Small intestine (tissue), 7 donors: ENCODE data around the gene UBTF. TPM values are rescaled to one million over a fixed set of nuclear protein-coding genes. Genes with fewer than 3 reads are reported as not detected.

Source experiments
- DNase-seq, 2 donors: peaks; one replicate each; pipeline versions ENCODE4 v3.0.0 to v3.0.0-alpha.2; 2013
- FAIRE-seq: peaks from 2 replicates; lab custom pipeline; 2012; peaks lifted over from hg19 to GRCh38; lab: Jason Lieb, UNC
- H3K27ac ChIP-seq, 3 donors: one replicate each; pipeline ENCODE4 v1.5.1; 2013; ENCODE audit warnings: low read length in 2 of 3, mild to moderate bottlenecking in 2 of 3, control low read depth in 1 of 3, inconsistent platforms in 1 of 3, low read depth in 1 of 3, moderate library complexity in 1 of 3
- H3K27me3 ChIP-seq, 3 donors: one replicate each; pipeline ENCODE4 v1.6.1; 2013; ENCODE audit warnings: low read length in 3 of 3, inconsistent platforms in 1 of 3; ENCODE audit not compliant: control insufficient read depth in 3 of 3, insufficient read depth in 3 of 3
- H3K36me3 ChIP-seq, 3 donors: one replicate each; pipeline ENCODE4 v1.6.1; 2013; ENCODE audit warnings: low read length in 3 of 3, inconsistent platforms in 1 of 3, low read depth in 1 of 3, mild to moderate bottlenecking in 1 of 3, moderate library complexity in 1 of 3; ENCODE audit not compliant: control insufficient read depth in 3 of 3, insufficient read depth in 2 of 3
- H3K4me1 ChIP-seq, 3 donors: one replicate each; pipeline ENCODE4 v1.6.1; 2013; ENCODE audit warnings: low read length in 2 of 3, inconsistent platforms in 1 of 3, low read depth in 1 of 3, mild to moderate bottlenecking in 1 of 3, moderate library complexity in 1 of 3; ENCODE audit not compliant: control insufficient read depth in 3 of 3, insufficient read depth in 2 of 3
- H3K4me3 ChIP-seq, 3 donors: one replicate each; pipeline ENCODE4 v1.5.1; 2013; ENCODE audit warnings: low read length in 3 of 3, control low read depth in 1 of 3, inconsistent platforms in 1 of 3, low read depth in 1 of 3, mild to moderate bottlenecking in 1 of 3, moderate library complexity in 1 of 3
- H3K9me3 ChIP-seq, 2 donors: one replicate each; pipeline ENCODE4 v1.6.1; 2013; ENCODE audit warnings: low read depth in 1 of 2, low read length in 1 of 2; ENCODE audit not compliant: control insufficient read depth in 2 of 2, insufficient read depth in 1 of 2
- WGBS, 3 donors: extraction: QIAGEN DNeasy Blood & Tissue Kit; methylation state at CpG; one replicate each; pipeline ENCODE4 v1.1.7; 2013; 5-methylcytosine and 5-hydroxymethylcytosine counted together
- polyA plus RNA-seq, 4 donors: library from polyadenylated mRNA; stranded (reverse) in 3 of 4; unstranded in 1 of 4; fragments of 200-250 nt in 3 of 4; fragments of 120-200 nt in 1 of 4; gene quantifications; one replicate each; pipeline versions ENCODE4 v1.2.1 to v1.2.3, GENCODE V29; 2013
- donor health status: healthy with polysubstance abuse.
- donor health status: control.
- donor health status: control.
- donor health status: Bipolar disorder and iron deficiency.
- donor health status: healthy.

UBTF gene
- polyA plus RNA-seq, 4 donors, result 32.7 to 61.8 (median 38.2) TPM

DNA sequence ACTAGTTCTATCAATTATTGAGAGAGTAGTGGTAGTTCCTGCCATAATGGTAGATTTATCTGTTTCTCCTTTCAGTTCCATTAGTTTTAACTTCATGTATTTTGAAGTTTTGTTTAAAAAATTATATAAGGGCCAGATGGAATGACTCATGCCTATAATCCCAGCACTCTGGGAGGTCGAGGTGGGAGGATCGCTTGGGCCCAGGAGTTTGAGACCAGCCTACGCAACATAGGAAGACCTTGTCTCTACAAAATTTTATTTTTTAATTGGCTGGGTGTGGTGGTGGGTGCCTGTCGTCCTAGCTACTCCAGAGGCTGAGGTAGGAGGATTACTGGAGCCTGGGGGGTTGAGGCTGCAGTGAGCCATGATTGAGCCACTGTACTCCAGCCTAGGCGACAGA, 14.1 kb upstream of the UBTF start:
- Histone ChIP-seq H3K4me3 (no peak overlapping the region), H3K27ac (no peak overlapping the region), H3K4me1 (no peaks in the 10 kb centered on the region), H3K36me3 (no peaks in the 10 kb centered on the region), H3K9me3 (no peaks in the 10 kb centered on the region), H3K27me3 (no peaks in the 10 kb centered on the region)
- no peak for DNase-seq
- FAIRE-seq, result no peak
- WGBS, 3 donors, result 77 to 79% (median 79%) methylated on average over 5 of the region's 5 CpGs

DNA sequence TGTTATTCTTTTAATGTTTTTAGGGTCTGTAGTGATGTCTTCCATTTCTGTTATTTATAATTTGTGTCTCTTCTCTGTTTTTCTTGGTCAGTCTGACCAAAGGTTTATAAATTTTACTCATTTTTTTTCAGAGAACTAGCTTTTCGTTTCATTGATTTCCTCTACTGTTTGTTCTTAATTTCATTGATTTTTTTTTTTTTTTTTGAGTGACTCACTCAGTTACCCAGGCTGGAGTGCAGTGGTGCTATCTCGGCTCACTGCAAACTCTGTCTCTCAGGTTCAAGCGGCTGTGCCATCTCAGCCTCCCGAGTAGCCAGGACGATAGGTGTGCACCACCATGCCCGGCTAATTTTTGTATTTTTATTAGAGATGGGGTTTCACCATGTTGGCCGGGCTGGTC, 12.6 kb upstream of the UBTF start:
- no peak overlapping the region for H3K4me3 ChIP-seq
- H3K9me3 ChIP-seq, result no peaks in the 10 kb centered on the region
- WGBS, 3 donors, result 79 to 83% (median 80%) methylated on average over 7 of the region's 7 CpGs
- H3K36me3 ChIP-seq, result no peaks in the 10 kb centered on the region
- H3K27me3 ChIP-seq, result no peaks in the 10 kb centered on the region
- no peak overlapping the region for H3K27ac ChIP-seq
- no peak for DNase-seq
- no peak for FAIRE-seq
- no peaks in the 10 kb centered on the region for H3K4me1 ChIP-seq

DNA sequence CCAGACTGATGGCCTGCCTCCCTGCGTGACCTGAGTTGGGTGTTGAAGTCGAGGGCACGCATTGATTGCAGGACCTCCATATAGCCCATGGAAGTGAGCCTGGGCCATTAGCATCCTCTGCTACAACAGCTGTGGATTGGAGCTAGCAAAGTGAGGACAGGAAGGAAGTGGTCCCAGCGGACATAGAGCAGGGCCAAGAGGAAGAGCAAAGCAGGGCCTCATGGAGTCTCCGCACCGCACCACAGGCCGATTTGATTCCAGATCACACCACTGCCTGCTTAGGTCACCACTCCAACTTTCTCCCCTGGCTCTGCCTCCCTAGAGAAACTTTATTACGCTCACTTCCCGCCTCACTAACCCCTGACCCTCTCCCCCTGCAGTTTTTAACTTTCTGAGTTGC, 10.7 kb upstream of the UBTF start:
- Histone ChIP-seq H3K4me1 (no peaks in the 10 kb centered on the region), H3K27me3 (no peaks in the 10 kb centered on the region), H3K36me3 (no peaks in the 10 kb centered on the region), H3K9me3 (no peaks in the 10 kb centered on the region), H3K4me3 (no peak overlapping the region), H3K27ac (no peak overlapping the region)
- DNase-seq (no peak), FAIRE-seq (no peak)
- WGBS, 3 donors, result 81 to 94% (median 85%) methylated on average over 9 of the region's 9 CpGs

DNA sequence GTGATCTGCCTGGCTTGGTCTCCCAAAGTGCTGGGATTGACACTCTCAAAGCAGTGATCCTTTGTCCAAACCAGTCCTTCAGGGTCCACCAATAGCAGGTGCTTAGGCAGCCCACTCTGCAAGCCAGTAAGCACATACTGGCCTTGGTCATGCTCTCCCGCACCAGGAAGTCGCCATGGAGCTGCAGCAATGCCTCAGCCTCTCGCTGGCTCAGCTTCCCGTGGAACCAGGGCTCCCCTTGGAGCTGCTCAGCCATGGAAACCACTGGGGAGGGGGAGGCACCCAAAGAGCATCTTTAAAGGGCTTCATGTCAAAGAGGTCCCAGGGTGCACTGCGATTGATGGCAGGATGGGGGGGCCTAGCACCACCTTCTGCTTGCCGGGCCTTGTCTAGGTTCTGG, 9.6 kb upstream of the UBTF start:
- Histone ChIP-seq H3K4me3 (no peak overlapping the region), H3K4me1 (no peaks in the 10 kb centered on the region), H3K36me3 (no peaks in the 10 kb centered on the region), H3K9me3 (no peaks in the 10 kb centered on the region), H3K27me3 (no peaks in the 10 kb centered on the region), H3K27ac (no peak overlapping the region)
- FAIRE-seq (no peak), DNase-seq (no peak)
- 90 to 95% (median 91%) methylated on average over 6 of the region's 6 CpGs for WGBS, 3 donors

DNA sequence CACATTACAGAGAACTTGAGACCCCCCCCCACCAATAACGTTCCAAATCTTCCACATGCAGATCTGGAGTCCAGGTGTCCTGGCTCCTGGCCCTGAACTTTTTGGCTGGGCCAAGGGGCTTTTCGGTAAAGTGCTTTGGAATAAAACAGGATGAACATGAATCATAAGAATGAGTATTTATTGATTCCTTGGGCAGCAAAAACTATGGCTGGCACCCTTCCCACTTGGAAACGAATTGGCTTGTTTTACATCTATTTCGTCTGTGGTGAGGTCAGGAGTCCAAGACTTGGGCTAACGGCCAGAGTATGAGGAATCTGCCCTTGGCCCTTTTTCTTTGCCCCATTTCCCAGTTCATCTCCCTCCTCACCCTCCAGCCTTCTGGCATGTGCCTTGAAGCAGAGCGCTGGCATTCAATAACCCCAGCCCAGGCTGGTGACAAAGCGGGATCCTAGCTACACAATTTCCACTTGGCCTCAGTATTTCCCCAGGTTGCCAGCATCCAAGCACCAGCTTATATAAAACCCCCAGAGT, 4.1 kb upstream of the UBTF start:
- peaks cover 3 to 18% (median 3%) of the 10 kb centered on the region in 3 donors for H3K4me1 ChIP-seq
- DNase-seq (peak in 1 of 2 donors; percentile 44), FAIRE-seq (no peak)
- H3K36me3 ChIP-seq, result no peaks in the 10 kb centered on the region
- no peak overlapping the region for H3K4me3 ChIP-seq
- no peaks in the 10 kb centered on the region for H3K27me3 ChIP-seq
- WGBS, 3 donors, result 9 to 32% (median 29%) methylated on average over 7 of the region's 7 CpGs
- no peaks in the 10 kb centered on the region for H3K9me3 ChIP-seq
- H3K27ac ChIP-seq, result peak overlapping the region in 1 of 3 donors; percentile 17

DNA sequence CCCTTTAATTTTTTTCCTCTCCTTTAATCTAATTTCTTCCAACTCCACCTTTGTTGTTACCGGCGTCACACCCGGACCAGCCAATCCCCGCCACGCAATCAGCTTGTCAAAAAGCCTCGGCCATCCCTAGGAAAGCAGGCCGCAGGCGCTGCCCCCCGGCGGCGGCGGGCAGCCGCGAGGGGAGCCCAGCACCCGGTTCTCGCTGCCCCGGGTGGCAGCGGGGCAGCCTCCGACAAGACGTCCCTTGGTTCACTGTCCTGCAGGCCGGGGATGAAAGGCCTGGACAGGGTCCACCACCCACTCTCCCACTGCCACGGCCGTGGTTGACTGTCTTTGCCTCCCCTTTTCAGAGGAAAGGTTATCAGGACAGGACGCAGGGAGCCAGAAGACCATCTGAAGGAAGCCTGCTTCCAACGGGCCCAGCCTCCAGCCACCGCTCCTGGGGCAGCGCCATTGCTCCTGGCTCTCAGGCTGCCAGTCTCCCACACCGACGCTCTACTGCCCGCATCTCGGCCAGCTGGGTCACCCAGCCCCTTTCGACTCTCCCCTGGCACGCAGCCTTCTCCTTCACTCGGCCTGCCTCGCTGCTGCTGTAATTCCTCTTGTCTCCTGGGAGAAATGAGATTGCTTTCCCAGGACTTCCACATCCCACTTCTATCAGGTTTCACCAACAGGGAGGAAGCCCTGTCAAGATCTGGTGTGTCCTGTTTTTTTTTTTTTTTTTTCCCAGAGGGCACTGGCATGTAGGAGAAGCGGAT, 2.8 kb upstream of the UBTF start:
- no peaks in the 10 kb centered on the region for H3K9me3 ChIP-seq
- FAIRE-seq (no peak), DNase-seq (peak; percentile 66 to 74)
- H3K4me3 ChIP-seq, result peak overlapping the region; percentile 86 to 95 (median 88)
- peaks cover 0 to 9% (median 0%) of the 10 kb centered on the region in 3 donors for H3K36me3 ChIP-seq
- WGBS, 3 donors, result 3 to 6% (median 5%) methylated on average over 35 to 36 of the region's 36 CpGs
- peak overlapping the region; percentile 87 to 98 (median 93) for H3K27ac ChIP-seq
- H3K27me3 ChIP-seq, result no peaks in the 10 kb centered on the region
- peaks cover 7 to 27% (median 10%) of the 10 kb centered on the region in 3 donors for H3K4me1 ChIP-seq

DNA sequence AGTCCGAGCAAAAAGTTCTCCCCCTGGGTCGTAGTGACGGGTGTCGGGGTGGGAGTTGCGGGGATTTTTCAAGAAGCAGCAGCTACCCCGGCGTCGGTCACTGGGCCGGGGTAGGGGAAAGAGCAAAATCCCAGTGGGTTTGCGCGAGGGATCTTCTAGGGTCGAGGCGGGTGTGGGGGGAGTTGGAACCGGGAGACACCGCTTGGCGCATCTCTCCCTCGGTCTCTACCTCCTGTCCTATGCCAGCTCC, 2.3 kb upstream of the UBTF start:
- no peak for DNase-seq
- H3K27me3 ChIP-seq, result no peaks in the 10 kb centered on the region
- 0 to 3% (median 2%) methylated on average over 15 to 17 of the region's 17 CpGs for WGBS, 3 donors
- no peak for FAIRE-seq
- peak overlapping the region; percentile 86 to 95 (median 88) for H3K4me3 ChIP-seq
- H3K27ac ChIP-seq, result peak overlapping the region; percentile 87 to 98 (median 93)
- peaks cover 7 to 29% (median 13%) of the 10 kb centered on the region in 3 donors for H3K4me1 ChIP-seq
- peaks cover 0 to 14% (median 0%) of the 10 kb centered on the region in 3 donors for H3K36me3 ChIP-seq
- no peaks in the 10 kb centered on the region for H3K9me3 ChIP-seq

DNA sequence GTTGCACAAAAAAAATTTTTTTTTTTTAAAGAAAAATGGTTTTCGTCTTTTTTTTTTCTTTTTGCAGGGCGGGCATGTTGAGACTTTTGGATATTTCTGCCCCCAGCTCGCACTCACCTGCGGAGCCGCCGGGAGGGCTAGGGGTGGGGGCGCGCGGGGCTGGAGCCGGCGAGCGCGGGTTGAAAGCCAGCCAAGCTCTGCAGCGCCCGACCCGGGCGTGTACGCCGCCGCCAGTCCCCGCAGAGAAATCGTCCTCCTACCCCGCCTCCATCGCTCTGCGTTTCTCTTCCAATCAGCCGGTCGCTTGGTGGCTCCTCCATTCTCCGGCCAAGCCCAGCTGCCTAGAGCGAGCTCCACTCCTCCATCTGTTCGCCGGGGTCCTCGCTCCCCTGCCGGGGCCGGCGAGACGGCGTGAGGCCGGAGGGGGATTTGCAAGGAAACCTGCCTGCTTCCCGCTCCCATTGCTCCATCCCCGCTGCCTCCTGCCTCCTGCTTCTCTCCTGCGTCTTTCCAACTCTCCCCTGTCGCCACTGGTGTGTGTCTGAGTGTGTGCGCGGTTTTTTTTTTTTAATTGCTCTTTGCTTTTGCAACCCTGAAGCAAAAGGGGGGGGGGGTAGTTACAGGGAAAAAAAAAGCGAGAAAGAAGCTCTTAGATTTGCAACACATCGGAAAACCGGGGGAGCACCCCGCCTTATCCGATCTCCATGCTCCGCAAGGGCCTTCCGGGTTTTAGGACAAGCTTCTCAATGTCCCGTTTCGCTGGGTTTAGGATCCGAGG, 1.8 kb upstream of the UBTF start:
- Histone ChIP-seq H3K4me3 (peak overlapping the region; percentile 86 to 95 (median 88)), H3K9me3 (no peaks in the 10 kb centered on the region), H3K27ac (peak overlapping the region; percentile 87 to 98 (median 93)), H3K27me3 (no peaks in the 10 kb centered on the region), H3K36me3 (peaks cover 0 to 17% (median 0%) of the 10 kb centered on the region in 3 donors), H3K4me1 (peaks cover 7 to 29% (median 13%) of the 10 kb centered on the region in 3 donors)
- no peak for FAIRE-seq
- DNase-seq, result peak; percentile 80 to 87
- WGBS, 3 donors, result 0 to 1% (median 1%) methylated on average over 51 to 54 of the region's 54 CpGs
